ENCODE measurements around the gene RNF2. TPM values are rescaled to one million over a fixed set of nuclear protein-coding genes. Genes with fewer than 3 reads are reported as not detected.
A peak's percentile ranks its signal among the peaks of the same experiment; 100 is the strongest.
"Not testable (repeated sequence)": the region's sequence is repeated elsewhere in the genome, so short reads cannot be mapped to it uniquely, and the experiment has no call there.

RNF2 gene
- 38.1 TPM for total RNA-seq

DNA sequence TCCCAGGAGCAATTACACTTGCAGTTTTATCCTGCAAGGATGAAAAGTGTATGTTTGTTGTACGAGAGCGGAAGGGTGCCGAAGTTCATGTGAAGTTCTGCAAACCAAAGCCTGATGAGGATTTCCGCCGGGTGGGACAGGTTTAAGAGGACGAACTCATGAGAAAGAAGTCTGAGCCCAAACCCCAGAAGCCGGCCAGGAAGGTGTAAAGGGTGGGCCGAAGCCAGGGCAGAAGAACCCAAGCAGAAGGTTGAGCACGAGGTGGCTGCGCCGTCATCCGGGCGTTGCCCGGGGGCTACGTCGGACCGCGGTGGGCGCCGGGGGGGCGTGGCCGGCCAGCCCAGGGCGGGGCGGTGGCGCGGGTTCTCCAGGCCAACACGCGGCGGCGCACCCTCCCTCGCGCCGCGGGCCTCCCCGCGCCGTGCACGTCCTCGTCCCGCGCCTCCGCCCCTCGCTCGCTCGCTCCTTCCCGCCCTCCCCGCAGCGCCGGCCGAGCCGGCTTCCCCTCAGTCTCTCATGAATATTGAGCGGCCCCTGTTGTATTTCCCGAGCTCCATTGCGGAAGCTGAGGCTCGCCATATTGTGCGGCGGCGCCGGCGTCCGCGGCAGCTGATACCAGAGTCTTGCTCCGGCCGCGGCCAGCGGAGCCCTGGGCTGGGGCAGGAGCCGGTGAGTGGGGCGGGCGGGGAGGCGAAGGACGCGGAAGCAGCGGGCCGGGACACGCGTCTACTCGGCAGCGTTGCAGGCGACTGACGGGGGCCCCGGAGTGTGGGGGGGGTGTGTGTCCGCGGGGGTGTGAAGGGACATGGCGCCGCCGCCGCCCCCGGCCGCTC is at the start of gene RNF2:
TSS of gene RNF2 (plus strand) at position 578 of the 833 bp plus-strand sequence. CDS start 41,996 bp downstream, outside the sequence.
- DNase-seq = peak; percentile 93

DNA sequence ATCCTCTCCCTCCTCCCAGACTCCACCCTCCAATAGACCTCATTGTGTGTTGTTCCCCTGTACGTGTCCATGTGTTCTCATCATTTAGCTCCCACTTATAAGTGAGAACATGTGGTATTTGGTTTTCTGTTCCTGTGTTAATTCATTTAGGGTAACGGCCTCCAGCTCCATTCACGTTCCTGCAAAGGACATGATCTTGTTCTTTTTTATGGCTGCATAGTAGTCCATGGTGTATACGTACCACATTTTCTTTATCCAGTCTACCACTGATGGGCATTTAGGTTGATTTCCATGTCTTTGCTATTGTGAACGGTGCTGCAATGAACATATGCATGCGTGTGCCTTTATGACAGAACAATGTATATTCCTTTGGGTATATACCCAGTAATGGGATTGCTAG is 45.4 kb upstream of the RNF2 start:
- DNase-seq = not testable (repeated sequence)

DNA sequence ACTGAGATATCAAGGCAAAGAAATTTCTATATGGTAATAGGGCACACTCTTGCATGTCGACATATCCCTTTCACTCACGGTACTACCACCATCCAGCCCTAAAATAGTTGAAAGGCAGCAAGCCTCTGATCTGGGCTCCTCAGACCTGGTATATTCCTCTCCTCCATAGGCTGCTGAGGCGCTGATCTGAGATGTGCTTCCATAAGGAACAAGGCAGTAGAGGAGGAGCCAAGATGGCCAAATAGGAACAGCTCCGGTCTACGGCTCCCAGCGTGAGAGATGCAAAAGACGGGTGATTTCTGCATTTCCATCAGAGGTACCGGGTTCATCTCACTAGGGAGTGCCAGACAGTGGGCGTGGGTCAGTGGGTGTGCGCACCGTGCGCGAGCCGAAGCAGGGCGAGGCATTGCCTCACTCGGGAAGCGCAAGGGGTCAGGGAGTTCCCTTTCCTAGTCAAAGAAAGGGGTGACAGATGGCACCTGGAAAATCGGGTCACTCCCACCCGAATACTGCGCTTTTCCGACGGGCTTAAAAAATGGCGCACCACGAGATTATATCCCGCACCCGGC is 44.0 kb upstream of the RNF2 start:
- DNase-seq = not testable (repeated sequence)

DNA sequence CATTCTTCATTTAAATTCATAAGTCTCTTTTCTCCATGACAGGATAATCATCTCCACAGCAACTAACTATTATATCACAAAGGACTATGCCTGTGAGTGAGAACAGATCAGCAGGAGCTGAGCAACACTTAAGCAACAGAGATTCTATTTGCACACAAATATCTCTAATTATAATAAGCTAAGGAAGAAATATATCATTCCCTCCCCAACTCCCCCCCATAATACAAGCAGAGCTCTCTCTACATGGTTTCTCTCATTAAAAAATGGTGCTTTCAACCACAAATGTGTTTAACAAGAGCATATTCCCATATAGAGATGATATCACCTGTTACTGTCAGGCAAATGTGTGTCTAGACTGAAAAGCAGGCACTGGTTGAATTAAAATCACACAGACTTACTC is 36.5 kb upstream of the RNF2 start:
- peak; percentile 4 for DNase-seq

DNA sequence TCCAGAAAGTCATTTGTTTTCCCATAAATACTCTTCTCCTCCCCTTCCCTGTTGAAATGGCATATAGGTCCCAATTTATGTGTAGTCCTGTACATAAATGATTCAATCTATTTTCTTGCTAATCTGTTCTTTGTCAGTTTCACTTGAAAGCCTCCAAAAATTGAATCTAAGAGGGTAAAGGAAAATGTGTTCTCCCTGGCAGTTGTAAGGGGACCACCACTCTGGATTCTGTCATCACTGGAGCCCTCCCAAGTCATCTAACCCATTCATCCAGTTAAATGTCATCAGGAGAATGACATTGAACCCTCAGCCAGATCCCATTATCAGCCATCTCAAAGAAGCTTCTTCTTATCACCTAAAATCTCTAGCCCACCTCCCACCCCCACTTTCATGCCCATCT is 35.0 kb upstream of the RNF2 start:
- DNase-seq = no peak

DNA sequence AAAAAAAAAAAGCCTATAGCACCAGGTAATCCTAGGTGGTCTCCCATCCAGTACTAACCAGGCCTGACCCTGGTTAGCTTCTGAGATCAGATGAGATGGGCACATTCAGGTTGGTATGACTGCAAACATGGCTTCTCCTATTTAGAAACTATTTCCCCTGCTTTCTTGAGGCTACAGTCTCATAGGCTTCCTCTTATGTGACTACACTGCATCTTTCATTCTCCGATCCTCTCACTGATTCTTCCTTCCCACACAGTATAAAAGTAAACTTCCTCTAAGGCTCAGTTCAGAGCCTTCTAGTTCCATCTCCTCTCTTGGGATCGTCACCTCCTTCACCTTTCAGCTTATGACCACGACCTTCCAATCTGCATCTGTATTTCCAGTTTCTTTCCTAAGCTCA is 30.4 kb upstream of the RNF2 start:
- no peak for DNase-seq

DNA sequence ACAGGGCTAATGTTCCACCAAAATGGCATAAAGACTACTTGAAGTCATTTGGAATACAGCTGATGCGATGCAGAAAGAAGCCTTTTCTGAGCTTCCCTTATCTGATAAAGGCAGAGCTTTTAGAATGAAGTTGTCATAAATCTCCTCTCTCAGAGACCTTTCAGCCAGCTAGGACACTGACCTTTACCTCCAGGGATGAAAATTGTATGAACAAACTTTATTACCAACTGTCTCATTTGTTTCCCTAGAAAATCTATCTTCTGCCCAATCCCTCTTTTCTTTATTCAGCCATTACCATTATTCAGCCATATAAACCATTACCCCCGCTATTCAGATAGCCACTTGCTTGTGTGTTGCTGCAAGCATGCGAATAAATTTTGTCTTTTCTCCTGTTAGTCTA is 29.7 kb upstream of the RNF2 start:
- DNase-seq = no peak

DNA sequence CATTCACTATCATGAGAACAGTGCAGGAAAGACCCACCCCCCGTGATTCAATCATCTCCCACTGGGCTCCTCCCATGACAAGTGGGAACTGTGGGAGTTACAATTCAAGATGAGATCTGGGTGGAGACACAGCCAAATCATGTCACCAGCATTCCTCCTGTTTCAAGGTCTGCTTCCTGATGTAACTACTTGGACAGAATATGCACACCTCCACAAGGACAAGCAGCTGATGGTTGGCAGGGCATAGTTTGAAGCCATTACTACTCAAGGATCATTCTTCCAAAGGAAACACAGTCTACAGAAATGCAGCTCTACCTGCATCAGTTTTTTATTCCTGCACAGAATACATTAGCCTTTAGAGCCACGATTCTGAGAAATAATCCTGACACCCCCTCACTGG is 28.5 kb upstream of the RNF2 start:
- no peak for DNase-seq

DNA sequence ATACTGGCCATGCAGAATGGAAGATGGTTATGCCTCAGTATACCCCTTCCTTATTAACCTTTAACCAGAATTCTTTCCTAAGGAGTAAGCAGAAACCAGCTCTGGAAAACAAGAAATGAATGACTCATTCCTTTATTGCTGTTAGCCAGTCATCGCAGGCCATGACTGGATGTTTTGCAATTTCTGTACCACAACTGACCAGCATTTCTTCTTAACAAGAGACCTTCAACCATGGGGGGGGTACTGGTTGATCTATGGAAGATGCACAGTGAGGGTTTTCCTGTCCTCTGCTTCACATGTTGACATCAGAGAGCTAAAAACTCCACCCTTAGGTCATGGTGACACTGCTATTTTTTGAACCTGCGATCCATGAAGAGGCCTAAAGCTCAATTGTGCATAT is 28.0 kb upstream of the RNF2 start:
- no peak for DNase-seq

DNA sequence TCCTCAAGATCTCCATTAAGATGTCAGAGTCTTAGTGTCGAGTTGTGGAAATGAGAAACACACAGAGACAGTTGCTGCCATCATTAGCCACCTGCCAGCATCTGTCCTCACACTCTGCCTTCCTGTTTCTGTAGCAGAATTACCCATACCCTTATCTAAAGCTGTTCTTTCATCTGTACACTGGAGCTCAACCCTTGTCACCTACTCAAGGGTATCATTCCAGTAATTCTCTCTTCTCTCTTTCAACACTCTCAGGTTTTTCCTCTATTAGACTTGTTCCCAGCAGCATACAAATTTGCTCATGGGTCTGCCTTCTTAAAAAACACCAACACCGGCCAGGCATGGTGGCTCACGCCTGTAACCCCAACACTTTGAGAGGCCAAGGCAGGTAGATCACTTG is 27.4 kb upstream of the RNF2 start:
- DNase-seq = no peak

DNA sequence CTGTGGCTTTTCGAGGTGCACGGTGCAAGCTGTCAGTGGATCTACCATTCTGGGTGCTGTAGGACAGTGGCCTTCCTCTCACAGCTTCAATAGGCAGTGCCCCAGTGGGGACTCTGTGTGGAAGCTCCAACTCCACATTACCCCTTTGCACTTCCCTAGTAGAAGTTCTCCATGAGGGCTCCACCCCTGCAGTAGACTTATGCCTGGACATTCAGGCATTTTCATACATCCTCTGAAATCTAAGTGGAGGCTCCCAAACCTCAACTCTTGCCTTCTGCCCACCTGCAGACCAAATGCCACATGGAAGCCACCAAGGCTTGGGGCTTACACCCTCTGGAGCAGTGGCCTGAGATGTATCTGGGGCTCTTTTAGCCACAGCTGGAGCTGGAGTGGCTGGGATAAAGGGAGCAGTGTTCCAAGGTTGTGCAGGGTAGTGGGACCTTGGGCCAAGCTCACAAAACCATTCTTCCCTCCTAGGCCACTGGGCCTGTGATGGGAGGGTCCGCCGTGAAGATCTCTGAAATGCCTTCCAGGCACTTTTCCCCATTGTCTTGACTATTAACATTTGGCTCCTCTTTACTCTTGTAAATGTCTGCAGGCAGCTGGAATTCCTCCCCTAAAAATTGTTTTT is 18.0 kb upstream of the RNF2 start:
- DNase-seq = no peak

DNA sequence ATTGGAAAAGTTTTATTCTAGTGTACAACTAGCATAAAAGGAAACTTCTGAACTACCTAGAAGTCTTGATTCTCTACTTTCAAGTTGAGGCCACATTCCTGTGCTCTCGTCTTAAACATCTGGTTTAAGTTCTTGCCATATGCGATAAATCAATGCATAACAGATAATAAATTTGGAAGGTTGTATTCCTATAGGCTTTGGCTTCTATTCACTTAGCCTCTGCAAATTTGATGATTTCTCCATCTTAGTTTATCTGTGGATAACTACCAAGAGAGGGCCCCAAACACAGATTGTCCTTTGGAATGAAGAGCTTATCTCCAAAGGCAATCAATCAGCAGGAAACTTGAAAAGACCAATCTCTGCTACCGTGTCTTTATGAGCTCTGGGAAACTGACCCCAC is 11.7 kb upstream of the RNF2 start:
- DNase-seq = no peak

DNA sequence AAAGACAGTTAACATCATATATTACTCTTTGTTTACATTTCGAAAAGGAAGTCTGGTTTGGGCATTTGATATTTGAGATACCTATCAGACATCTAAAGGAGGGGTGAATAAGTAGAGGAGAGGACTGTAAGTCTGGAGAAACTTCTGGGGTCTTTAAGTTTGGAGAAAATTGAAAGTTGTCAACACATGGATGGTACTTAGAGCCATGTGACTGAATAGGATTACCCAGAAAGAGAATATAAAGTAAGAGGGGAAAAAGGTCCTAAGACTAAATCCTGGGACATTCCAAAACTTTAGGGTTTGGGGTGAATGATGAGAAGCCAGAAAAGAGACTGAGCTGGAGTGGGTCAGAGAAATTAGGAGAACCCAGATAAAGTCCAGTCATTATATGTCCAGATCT is 10.1 kb upstream of the RNF2 start:
- no peak for DNase-seq

DNA sequence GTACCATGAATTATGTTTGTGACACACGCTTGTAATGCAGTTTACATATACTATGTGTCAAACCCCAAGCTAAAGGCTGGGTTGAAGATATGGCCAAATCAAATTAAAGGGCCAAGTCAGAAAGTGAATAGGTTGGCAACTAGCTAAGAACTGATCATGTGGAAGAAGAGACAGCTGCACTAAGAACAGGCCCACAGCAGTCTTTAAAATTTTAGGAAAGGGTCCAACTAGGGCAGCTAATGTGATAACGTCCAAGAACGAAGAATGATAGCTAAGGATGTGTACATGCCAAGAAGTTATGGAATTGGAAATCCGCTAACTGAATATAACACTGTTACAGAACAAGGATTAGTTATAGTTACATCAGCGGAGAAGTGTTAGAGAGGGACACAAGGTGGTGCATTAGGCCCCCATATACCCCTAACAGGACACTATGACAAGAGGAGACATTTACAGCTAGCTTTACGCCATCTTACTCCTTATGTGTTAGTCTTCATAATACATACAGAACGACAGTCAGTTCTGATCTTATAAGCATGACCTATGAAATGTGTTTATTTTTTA is 6.5 kb upstream of the RNF2 start:
- DNase-seq = peak; percentile 31

DNA sequence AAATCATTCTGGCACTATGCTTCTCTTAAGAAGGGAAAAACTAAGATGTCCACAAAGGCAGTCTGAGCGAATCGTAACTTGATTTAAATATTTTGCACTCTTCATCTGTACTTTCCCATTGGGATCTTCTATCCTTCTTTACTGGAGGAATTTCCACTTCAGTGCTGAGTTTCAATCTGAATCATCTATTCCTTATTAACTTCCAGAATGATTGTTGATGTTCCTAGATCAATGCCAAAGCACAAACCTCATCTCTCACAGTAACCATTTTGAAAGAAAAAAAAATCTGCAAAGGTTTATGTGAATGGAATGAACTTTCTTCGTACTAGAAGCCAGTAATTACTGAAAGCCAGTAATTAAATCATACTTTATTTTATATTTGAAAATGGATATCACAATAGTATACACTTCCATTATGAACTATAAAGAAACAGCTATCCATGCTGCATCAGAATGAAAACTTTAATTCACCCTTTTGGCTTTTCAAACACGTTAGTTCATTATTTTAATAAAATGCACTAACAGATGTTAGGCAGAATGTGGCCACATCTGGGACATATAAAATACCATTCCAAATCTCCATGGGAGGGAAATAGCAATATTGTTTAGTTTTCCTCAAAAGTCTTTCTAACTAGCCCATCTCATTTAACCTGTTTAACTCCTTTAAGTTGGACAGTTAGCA is 5.5 kb upstream of the RNF2 start:
- DNase-seq = no peak

DNA sequence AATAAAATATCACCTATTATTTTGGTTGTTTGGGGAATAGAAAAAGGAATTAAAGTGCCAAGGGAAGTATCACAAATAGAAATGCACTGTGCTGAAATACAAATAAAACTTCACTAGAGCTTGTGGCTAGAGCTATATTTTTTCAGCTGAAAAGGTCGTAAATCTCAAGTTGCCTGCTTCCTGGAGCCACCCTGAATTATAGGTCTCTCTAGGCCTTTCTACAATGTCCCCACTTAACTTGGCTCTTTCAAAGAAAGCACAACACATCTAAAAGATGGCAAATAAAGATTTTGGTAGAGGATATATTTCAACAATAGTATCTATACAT is 5.0 kb upstream of the RNF2 start:
- DNase-seq = no peak

DNA sequence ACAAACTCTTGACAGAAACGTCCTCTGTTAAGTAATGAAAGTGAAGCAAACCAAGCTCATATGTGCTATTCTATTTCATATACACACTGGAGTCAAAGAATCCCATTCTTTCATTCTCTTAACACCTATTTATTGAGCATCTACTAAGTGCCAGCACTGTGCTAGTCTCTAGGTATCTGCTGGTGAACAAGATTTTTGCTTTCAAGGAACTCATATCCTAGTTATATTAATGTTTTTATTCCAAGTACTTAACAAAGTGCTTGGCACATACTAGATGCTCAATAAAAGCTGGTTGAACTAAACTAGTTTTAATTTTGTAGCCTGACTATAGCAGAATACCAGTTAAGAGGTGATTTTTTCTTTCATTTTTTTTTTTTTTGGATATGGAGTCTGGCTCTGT is 3.6 kb upstream of the RNF2 start:
- no peak for DNase-seq

DNA sequence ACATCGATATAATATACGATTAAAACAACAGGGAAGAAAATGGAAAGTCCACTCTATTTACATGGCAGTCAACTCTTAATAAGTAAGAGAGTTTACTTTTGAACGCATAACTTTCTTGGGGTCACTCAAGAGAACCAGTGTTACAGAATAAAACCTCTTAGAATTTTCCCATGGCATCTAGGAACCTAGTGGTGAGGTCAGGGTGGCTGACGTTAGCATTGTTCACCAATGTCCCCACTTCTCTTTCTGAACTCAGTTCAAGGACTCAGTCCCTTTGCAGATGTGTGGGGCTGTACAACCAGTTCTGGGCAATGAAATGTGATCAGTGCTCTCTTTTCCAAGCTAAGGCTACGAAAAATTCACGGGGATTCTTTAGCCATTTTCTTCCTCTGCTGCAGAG is 2.6 kb upstream of the RNF2 start:
- DNase-seq = no peak

DNA sequence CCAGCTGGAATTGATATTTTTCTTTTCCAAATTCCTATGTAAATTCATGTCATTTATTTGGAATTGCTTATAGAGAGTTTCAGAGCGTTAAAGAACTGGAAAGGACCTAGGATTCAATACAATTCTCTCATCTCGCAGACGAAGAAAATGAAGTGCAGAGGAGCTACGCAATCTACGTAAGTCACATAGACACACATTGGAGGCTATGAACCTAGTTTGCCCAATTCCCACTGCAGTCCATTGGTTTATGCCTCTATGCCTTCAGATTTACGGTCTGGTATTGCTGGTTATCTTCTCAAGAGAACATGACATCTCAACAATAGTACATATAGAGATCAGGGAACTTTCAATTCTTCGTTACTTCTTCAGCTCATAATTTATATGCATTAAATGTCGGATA is 971 bp upstream of the RNF2 start:
- DNase-seq = no peak

DNA sequence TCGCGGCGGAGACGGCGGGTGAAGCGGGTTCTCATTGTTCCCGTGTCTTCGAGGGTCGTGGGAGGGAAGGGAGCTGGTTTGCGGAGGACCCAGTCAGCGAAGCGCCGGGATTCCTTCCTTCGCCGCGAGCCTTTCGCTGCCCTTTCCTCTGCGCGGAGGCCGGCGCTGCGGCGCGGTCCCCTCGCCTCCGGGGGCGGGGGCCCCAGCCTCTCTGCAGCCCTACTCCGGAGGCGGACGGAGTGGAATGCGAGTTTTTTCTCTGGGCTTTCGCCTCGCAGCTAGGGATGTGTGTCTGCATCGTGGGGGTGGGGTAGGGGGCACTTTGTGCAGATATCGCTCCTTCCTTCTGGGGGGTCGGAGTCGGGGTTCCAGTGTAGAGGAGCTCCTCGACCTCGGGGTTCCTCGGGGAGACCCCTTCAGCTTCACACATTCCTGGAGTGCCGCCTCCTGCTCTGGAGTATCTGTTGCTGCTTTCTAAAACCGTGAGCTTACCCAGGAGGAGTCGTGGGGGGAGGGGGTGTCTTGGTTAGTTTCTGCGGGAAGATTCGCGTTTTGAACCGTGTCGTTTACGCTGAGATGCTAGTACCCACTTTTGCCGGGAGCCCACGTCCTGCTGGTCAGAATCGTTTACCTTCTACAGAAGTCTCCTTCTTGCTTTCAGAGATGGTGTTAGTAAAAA is 595 bp downstream of the RNF2 start:
- peak; percentile 58 for DNase-seq

DNA sequence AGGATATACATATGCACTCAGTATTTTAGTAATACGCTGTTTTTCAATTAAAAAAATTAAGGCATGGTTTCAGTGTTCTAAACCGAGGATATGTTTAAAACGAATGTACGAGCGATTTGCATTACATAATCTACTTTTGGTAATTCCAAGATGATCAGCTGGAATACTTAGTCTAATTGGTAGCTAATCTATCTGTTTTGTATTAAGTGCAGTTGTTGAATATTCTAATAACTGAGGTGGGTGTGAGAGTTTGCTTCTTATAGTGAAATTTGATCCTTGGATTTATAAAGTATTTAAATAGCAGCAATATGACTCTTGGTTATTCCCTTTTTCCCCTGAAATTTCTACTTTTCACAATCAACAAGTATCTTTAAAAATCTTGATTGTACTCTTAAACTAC is 1.3 kb downstream of the RNF2 start:
- DNase-seq = no peak

DNA sequence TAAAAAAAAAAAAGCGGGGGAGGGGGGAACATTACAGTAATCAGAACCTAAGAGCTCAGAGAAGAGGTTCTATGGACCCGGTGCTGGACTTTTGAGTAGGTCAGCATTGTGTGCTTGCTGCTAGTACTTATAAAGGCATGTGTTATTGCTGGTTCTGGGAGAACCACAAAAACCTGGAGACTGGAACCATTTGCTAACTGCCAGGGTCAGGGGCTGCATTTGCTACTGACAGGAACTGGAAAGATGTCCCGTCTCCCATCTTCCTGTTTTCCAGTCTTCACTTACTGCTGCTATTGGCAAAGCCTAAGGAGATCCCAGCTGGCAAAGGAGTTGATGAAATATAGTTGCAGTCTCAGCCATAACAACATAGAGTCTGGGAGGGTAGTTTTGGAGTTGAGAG is 4.3 kb downstream of the RNF2 start:
- DNase-seq = no peak

Data from tongue (tissue), 2 donors.